Naive thymus-derived CD4-positive, alpha-beta T cell (primary cell): ENCODE data around the gene UMODL1. TPM values are rescaled to one million over a fixed set of nuclear protein-coding genes. Genes with fewer than 3 reads are reported as not detected.

Experiments
- ATAC-seq: fragments of 150-1000 bp; cut with Tn5 transposase; 2 replicates; pipeline ENCODE4 v1.10.0; 2021; ENCODE audit warnings: mild to moderate bottlenecking, moderate library complexity
- CTCF ChIA-PET: fragments of 350-600 bp; sonication (Branson Sonifier 250); formaldehyde crosslinking; loops from one replicate; lab custom pipeline; 2021; ENCODE audit warnings: antibody characterized with exemption; lab: Charles Lee
- POLR2A ChIA-PET: fragments of 350-600 bp; sonication (Branson Sonifier 250); formaldehyde crosslinking; loops from one replicate; lab custom pipeline; 2021; ENCODE audit warnings: antibody characterized with exemption, inconsistent platforms; lab: Charles Lee
- DNase-seq, 9 donors: peaks; one replicate each; pipeline versions ENCODE4 v3.0.0 to v3.0.0-alpha.2; 2020 to 2022; ENCODE audit warnings: mixed read lengths in 1 of 9
- H3K27ac ChIP-seq: one replicate; pipeline ENCODE4 v1.7.0; 2013; ENCODE audit warnings: mild to moderate bottlenecking, low read depth, low read length, moderate library complexity
- H3K27me3 ChIP-seq, 2 donors: one replicate each; pipeline ENCODE4 v1.7.0; 2013; ENCODE audit warnings: low read length in 2 of 2, mild to moderate bottlenecking in 2 of 2, moderate library complexity in 2 of 2; ENCODE audit not compliant: control insufficient read depth in 2 of 2, insufficient read depth in 2 of 2
- H3K36me3 ChIP-seq, 3 experiments: 1 replicate in 2 of 3; 2 replicates in 1 of 3; pipeline ENCODE4 v1.7.0; 2013; ENCODE audit warnings: low read length in 3 of 3, mild to moderate bottlenecking in 3 of 3, moderate library complexity in 1 of 3; ENCODE audit not compliant: insufficient read depth in 3 of 3, control insufficient read depth in 2 of 3
- H3K4me1 ChIP-seq, 2 donors: one replicate each; pipeline ENCODE4 v1.7.0; 2013; ENCODE audit warnings: low read length in 2 of 2, mild to moderate bottlenecking in 2 of 2, moderate library complexity in 1 of 2; ENCODE audit not compliant: control insufficient read depth in 2 of 2, insufficient read depth in 2 of 2
- H3K4me3 ChIP-seq: 2 replicates; pipeline ENCODE4 v1.7.0; 2013; ENCODE audit warnings: mild to moderate bottlenecking, low read length
- H3K9me3 ChIP-seq, 3 experiments: 1 replicate in 2 of 3; 2 replicates in 1 of 3; pipeline ENCODE4 v1.7.0; 2013; ENCODE audit warnings: low read length in 3 of 3; ENCODE audit not compliant: control insufficient read depth in 2 of 3
- H3K27ac Mint-ChIP-seq, 9 donors: one replicate each; pipeline ENCODE4 v1.8.0; 2020 to 2022; ENCODE audit warnings: mixed read lengths in 9 of 9, mild to moderate bottlenecking in 8 of 9, moderate library complexity in 5 of 9, inconsistent platforms in 2 of 9
- H3K27me3 Mint-ChIP-seq, 5 donors: one replicate each; pipeline ENCODE4 v1.8.0; 2021 to 2022; ENCODE audit warnings: mixed read lengths in 5 of 5, mild to moderate bottlenecking in 1 of 5
- H3K36me3 Mint-ChIP-seq, 5 donors: one replicate each; pipeline ENCODE4 v1.8.0; 2020 to 2022; ENCODE audit warnings: mixed read lengths in 5 of 5, mild to moderate bottlenecking in 3 of 5, inconsistent platforms in 1 of 5
- H3K4me1 Mint-ChIP-seq, 7 donors: one replicate each; pipeline ENCODE4 v1.8.0; 2020 to 2022; ENCODE audit warnings: mixed read lengths in 7 of 7, mild to moderate bottlenecking in 3 of 7, inconsistent platforms in 1 of 7
- H3K4me3 Mint-ChIP-seq, 10 donors: one replicate each; pipeline ENCODE4 v1.8.0; 2020 to 2022; ENCODE audit warnings: mild to moderate bottlenecking in 10 of 10, mixed read lengths in 10 of 10, moderate library complexity in 6 of 10, inconsistent platforms in 2 of 10
- H3K9me3 Mint-ChIP-seq, 11 donors: one replicate each; pipeline ENCODE4 v1.8.0; 2020 to 2022; ENCODE audit warnings: mixed read lengths in 11 of 11, mild to moderate bottlenecking in 4 of 11, inconsistent platforms in 1 of 11, moderate library complexity in 1 of 11
- intact Hi-C, 2 donors: fragments of 100-400 bp; cut with micrococcal nuclease; formaldehyde crosslinking; loops; one replicate each; pipeline ENCODE4 v1.15.1; 2023
- polyA plus RNA-seq, 2 donors: library from polyadenylated mRNA; unstranded; fragments of 300-500 nt; fragmentation: Illumina TruSeq; gene quantifications; one replicate each; pipeline ENCODE4 v1.2.3, GENCODE V29; 2021
- total RNA-seq, 6 experiments: library from RNA in 5 of 6; stranded (reverse) in 5 of 6; gene quantifications; 1 replicate in 5 of 6; 2 replicates in 1 of 6; pipeline ENCODE4 v1.2.3 and lab custom pipeline; 2021 to 2026

UMODL1 gene
- total and polyA plus RNA-seq, 7 experiments from 2014 or later = 0.11 to 1.7 (median 0.66) TPM; not detected in 1

DNA sequence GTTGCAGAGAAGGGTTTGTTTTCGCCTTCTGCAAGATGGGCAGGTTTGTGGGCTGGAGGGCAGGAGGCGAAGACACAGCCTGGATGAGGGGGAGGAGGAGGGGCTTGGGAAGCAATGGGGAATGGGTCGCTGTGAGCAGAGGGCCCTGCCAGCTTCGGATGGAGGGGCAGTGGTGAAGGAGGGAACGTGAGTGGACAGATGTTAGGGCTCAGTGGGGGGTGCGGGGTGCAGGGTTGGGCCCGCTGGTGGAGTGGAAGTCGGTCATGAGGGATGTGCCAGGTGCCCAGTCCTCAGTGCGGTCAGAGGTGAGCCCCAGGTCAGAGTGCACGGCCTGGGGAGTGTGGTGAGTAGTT, 92.4 kb downstream of the UMODL1 start:
- DNase-seq (no peak), ATAC-seq (no peak)
- Histone ChIP-seq H3K27ac (no peak overlapping the region), H3K27me3 (no peaks in the 10 kb centered on the region), H3K36me3 (no peaks in the 10 kb centered on the region), H3K4me1 (peaks cover 7 to 33% of the 10 kb centered on the region in 2 donors), H3K4me3 (no peak overlapping the region), H3K9me3 (no peaks in the 10 kb centered on the region)
- H3K27me3 Mint-ChIP-seq = peaks cover 0 to 7% (median 0%) of the 10 kb centered on the region in 5 donors
- H3K9me3 Mint-ChIP-seq = no peaks in the 10 kb centered on the region
- intact Hi-C loops = loop anchor here in 1 of 2 donors (5.0 kb wide), 1 partner anchor 74 kb away; no protein-coding TSS in a partner anchor
- ChIA-PET CTCF (interaction anchor here (0.7 to 3.8 kb wide), 5 partner anchors 18 to 114 kb away, joined by 4 to 32 read pairs (median 4); no protein-coding TSS in a partner anchor), POLR2A (no interaction called here)
- no peaks in the 10 kb centered on the region for H3K36me3 Mint-ChIP-seq
- H3K27ac Mint-ChIP-seq = peak overlapping the region in 3 of 9 donors; percentile 17 to 64 (median 55)
- H3K4me1 Mint-ChIP-seq = peaks cover 27 to 58% (median 47%) of the 10 kb centered on the region in 7 donors
- no peak overlapping the region for H3K4me3 Mint-ChIP-seq

DNA sequence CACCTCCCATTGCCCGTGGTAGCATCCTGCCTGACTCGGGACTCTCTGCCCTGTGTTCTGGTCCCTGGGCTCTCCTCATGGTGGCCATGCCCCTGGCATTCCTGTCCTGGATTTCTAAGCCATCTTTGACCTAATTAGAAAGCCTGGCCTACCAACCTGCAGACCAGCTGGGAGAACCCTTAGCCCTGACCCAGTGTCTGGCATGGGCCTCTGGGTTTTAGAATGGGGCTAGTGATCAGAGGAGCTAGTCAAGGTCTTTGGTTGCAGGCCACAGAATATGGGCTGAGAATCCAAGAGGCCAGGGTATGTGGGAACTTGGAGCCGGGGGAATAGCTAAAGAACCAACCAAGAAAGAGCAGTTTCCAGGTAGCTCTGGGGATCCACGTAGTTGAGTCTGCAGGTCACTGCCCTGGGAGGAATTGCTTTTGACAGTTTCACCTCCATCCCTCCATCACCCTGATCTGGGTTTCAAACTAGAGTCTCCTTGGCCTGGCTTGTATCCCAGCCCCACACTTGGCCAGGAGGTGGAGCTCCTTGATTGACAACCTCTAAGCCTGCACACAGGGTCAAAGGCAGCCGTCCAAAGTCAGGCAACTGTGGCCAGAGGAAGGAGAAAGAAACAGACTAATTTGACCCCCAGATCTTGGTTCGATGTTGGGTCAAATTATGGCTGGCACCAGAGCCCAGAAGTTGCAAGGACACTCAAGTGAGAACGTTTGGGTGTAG, 93.1 kb downstream of the UMODL1 start:
- Mint-ChIP-seq H3K9me3 (no peaks in the 10 kb centered on the region), H3K4me3 (no peak overlapping the region), H3K27me3 (peaks cover 0 to 7% (median 0%) of the 10 kb centered on the region in 5 donors), H3K36me3 (no peaks in the 10 kb centered on the region), H3K4me1 (peaks cover 27 to 56% (median 45%) of the 10 kb centered on the region in 7 donors), H3K27ac (peak overlapping the region in 5 of 9 donors; percentile 9 to 77 (median 64))
- Histone ChIP-seq H3K36me3 (no peaks in the 10 kb centered on the region), H3K27me3 (no peaks in the 10 kb centered on the region), H3K9me3 (no peaks in the 10 kb centered on the region), H3K27ac (no peak overlapping the region), H3K4me3 (no peak overlapping the region), H3K4me1 (peaks cover 7 to 30% of the 10 kb centered on the region in 2 donors)
- intact Hi-C loops = loop anchor here (1.0 to 5.0 kb wide), 9 partner anchors 19 to 286 kb away; no protein-coding TSS in a partner anchor
- peak in 7 of 9 donors; percentile 18 to 50 (median 44) for DNase-seq
- POLR2A ChIA-PET = interaction anchor here (0.6 to 0.9 kb wide), 3 partner anchors 56 to 74 kb away, joined by 3 to 6 read pairs (median 5); no protein-coding TSS in a partner anchor
- peak; percentile 80 for ATAC-seq
- CTCF ChIA-PET = interaction anchor here (0.6 to 3.8 kb wide), 11 partner anchors 19 to 286 kb away, joined by 3 to 32 read pairs (median 4); no protein-coding TSS in a partner anchor

DNA sequence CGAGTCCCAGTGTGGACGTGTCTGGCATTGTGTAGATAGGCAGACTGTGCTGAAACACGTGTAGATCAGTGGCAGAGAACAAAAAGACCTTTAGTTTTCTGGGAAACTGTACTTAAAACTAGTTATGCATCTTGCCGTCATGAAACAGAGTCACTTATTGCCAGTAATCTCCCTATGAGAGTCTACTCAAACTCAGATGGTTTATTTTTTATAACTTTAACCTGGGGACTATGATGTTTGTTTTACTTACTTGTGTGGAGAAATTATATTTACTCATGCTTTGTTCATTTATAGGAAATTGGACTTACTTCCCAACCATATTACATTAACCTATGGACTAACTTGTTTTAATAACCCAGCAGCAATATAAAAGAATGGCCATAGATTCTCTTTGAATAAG, 93.7 kb downstream of the UMODL1 start:
- DNase-seq = no peak
- Histone ChIP-seq H3K27ac (no peak overlapping the region), H3K4me3 (no peak overlapping the region), H3K36me3 (no peaks in the 10 kb centered on the region), H3K27me3 (no peaks in the 10 kb centered on the region), H3K4me1 (peaks cover 7 to 24% of the 10 kb centered on the region in 2 donors), H3K9me3 (no peaks in the 10 kb centered on the region)
- H3K36me3 Mint-ChIP-seq = no peaks in the 10 kb centered on the region
- H3K4me3 Mint-ChIP-seq = no peak overlapping the region
- CTCF ChIA-PET = interaction anchor here (0.6 to 3.8 kb wide), 5 partner anchors 19 to 286 kb away, joined by 3 to 32 read pairs (median 4); no protein-coding TSS in a partner anchor
- intact Hi-C loops = loop anchor here (1.0 to 5.0 kb wide), 9 partner anchors 20 to 285 kb away; no protein-coding TSS in a partner anchor
- POLR2A ChIA-PET = interaction anchor here (0.8 to 0.9 kb wide), 2 partner anchors 55 to 73 kb away, joined by 5 to 6 read pairs; no protein-coding TSS in a partner anchor
- peak overlapping the region in 2 of 9 donors; percentile 64 to 77 for H3K27ac Mint-ChIP-seq
- no peaks in the 10 kb centered on the region for H3K9me3 Mint-ChIP-seq
- H3K27me3 Mint-ChIP-seq = peaks cover 0 to 8% (median 0%) of the 10 kb centered on the region in 5 donors
- ATAC-seq = no peak
- H3K4me1 Mint-ChIP-seq = peaks cover 25 to 56% (median 45%) of the 10 kb centered on the region in 7 donors

DNA sequence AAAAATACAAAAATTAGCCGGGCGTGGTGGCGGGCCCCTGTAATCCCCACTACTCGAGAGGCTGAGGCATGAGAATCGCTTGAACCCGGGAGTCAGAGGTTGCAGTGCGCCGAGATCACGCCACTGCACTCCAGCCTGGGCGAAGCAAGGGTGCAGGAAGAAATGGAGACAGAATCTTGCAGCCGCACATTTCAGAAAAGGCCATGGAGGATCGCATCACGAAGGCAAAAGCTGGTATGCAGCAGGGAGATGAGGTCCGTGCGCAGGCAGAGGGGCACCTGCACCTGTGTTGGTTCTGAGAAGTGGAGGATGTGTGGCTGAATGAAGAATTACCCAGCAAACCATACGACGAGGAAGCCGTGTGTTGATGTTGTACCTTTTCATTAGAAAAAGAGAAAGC, 94.8 kb downstream of the UMODL1 start:
- Histone ChIP-seq H3K4me1 (peaks cover 7 to 14% of the 10 kb centered on the region in 2 donors), H3K27ac (no peak overlapping the region), H3K4me3 (no peak overlapping the region), H3K27me3 (no peaks in the 10 kb centered on the region), H3K9me3 (no peaks in the 10 kb centered on the region), H3K36me3 (no peaks in the 10 kb centered on the region)
- Mint-ChIP-seq H3K4me1 (peaks cover 25 to 56% (median 48%) of the 10 kb centered on the region in 7 donors), H3K27me3 (peaks cover 0 to 8% (median 0%) of the 10 kb centered on the region in 5 donors), H3K27ac (no peak overlapping the region), H3K9me3 (no peaks in the 10 kb centered on the region), H3K4me3 (no peak overlapping the region), H3K36me3 (no peaks in the 10 kb centered on the region)
- DNase-seq = no peak
- ChIA-PET CTCF (interaction anchor here (1.6 to 3.8 kb wide), 2 partner anchors 87 to 94 kb away, joined by 3 to 32 read pairs; no protein-coding TSS in a partner anchor), POLR2A (no interaction called here)
- intact Hi-C loops = loop anchor here (2.0 kb wide), 3 partner anchors 23 to 63 kb away; no protein-coding TSS in a partner anchor
- no peak for ATAC-seq

DNA sequence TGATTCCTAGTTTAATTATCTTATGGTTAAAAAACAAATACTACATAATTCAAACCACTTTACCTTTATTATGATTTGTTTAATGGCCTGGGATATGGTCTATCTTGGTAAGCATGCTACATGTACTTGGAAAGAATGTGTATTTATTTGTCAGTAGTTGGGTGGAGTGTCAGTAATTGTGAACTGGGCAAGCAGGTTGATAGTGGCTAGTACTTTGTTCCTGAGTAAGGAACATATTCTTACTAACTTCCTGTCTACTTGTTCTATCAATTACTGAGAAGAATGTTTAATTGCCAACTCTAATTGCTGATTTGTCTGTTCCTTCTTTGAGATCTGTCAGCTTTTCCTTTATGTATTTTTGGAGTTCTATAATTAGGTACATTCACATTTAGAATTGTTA, 98.6 kb downstream of the UMODL1 start:
- H3K9me3 ChIP-seq = no peaks in the 10 kb centered on the region
- ATAC-seq = no peak
- no peaks in the 10 kb centered on the region for H3K4me1 ChIP-seq
- intact Hi-C loops = no loop called here
- no peaks in the 10 kb centered on the region for H3K36me3 ChIP-seq
- peak overlapping the region in 1 of 9 donors; percentile 25 for H3K27ac Mint-ChIP-seq
- no peak overlapping the region for H3K4me3 ChIP-seq
- no peak overlapping the region for H3K4me3 Mint-ChIP-seq
- POLR2A ChIA-PET = no interaction called here
- no peaks in the 10 kb centered on the region for H3K9me3 Mint-ChIP-seq
- H3K4me1 Mint-ChIP-seq = peaks cover 0 to 26% (median 17%) of the 10 kb centered on the region in 7 donors
- no peaks in the 10 kb centered on the region for H3K27me3 ChIP-seq
- no peak overlapping the region for H3K27ac ChIP-seq
- no peaks in the 10 kb centered on the region for H3K36me3 Mint-ChIP-seq
- CTCF ChIA-PET = no interaction called here
- DNase-seq = no peak
- peaks cover 0 to 10% (median 0%) of the 10 kb centered on the region in 5 donors for H3K27me3 Mint-ChIP-seq

DNA sequence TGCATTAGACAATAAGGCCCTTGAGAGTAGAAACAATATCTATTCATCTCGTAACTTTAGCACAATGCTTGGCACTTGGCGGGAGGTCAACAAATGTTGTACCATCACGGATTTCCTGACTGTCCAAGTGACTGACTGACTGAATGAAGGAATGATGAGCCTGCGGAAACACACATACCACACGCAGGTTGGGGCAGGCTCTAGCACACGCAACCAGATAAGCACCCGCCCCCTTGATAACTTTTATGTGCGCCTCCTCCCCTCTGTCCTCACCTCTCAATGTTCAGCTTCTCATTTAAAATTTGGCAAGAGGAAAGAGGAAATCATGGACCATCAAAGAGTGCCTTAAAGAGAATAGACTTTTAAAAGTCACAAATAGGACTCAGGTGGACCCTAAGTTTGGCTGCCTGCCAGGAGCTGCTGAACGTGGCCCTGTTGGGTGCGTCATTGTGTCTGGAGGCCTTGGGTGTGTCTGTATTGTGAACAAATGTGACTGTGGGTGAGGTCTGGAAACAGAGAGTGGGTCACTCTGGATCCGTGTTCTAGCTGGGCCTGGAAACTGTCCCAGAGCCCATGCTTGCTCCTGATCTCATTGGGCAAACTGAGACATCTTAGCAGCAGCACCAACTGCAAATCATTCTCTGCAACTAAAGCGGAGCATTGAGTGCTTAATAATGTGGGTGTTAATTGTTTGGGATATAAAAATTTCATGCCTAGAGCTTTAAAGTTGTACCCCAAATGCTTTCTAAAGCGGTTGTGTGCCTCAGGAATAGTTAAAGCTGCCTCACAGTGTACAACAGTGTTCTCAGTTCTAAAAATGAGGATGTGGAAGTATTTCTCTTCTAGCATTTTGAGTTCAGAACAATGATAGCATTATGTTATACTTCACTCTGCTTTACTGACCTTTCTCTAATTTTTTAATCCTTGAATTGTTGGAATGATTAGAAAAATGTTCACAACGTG, 100.3 kb downstream of the UMODL1 start:
- no peak overlapping the region for H3K27ac ChIP-seq
- no peak overlapping the region for H3K4me3 Mint-ChIP-seq
- H3K27me3 ChIP-seq = no peaks in the 10 kb centered on the region
- ATAC-seq = no peak
- H3K4me1 ChIP-seq = no peaks in the 10 kb centered on the region
- no peaks in the 10 kb centered on the region for H3K36me3 Mint-ChIP-seq
- intact Hi-C loops = no loop called here
- ChIA-PET POLR2A (interaction anchor here (1.2 kb wide), 1 partner anchor 15 kb away, joined by 4 read pairs; no protein-coding TSS in a partner anchor), CTCF (no interaction called here)
- H3K9me3 Mint-ChIP-seq = no peaks in the 10 kb centered on the region
- H3K4me3 ChIP-seq = no peak overlapping the region
- peak overlapping the region in 2 of 9 donors; percentile 47 to 51 for H3K27ac Mint-ChIP-seq
- no peaks in the 10 kb centered on the region for H3K9me3 ChIP-seq
- H3K36me3 ChIP-seq = no peaks in the 10 kb centered on the region
- no peak for DNase-seq
- peaks cover 0 to 17% (median 0%) of the 10 kb centered on the region in 5 donors for H3K27me3 Mint-ChIP-seq
- peaks cover 0 to 23% (median 15%) of the 10 kb centered on the region in 7 donors for H3K4me1 Mint-ChIP-seq
